GM06990 (cell line): Measurements from ENCODE around the gene CFAP210.

Experiments used
- DNase-seq: peaks from one replicate; pipeline ENCODE4 v3.0.0-alpha.2; 2011; ENCODE audit not compliant: insufficient read length; ENCODE audit errors: extremely low read depth
- H3K27me3 ChIP-seq: replicated peaks from 2 replicates; pipeline ENCODE4 v1.6.0; 2011; ENCODE audit warnings: low read length; ENCODE audit not compliant: control insufficient read depth, insufficient read depth
- H3K36me3 ChIP-seq: 2 replicates; pipeline ENCODE4 v1.5.1; 2011; ENCODE audit warnings: low read length; ENCODE audit not compliant: control insufficient read depth, insufficient read depth
- H3K4me3 ChIP-seq: replicated peaks from 2 replicates; pipeline ENCODE4 v1.5.1; 2011; ENCODE audit warnings: low read depth, mild to moderate bottlenecking, control low read depth, low read length
- TF ChIP-seq, protein P1 (sequence below): IDR thresholded peaks from 2 replicates; pipeline ENCODE4 v1.5.1; 2011; ENCODE audit warnings: low read length, control low read depth, mild to moderate bottlenecking, inconsistent platforms; ENCODE audit not compliant: insufficient read depth, poor library complexity, severe bottlenecking

CFAP210 gene

DNA sequence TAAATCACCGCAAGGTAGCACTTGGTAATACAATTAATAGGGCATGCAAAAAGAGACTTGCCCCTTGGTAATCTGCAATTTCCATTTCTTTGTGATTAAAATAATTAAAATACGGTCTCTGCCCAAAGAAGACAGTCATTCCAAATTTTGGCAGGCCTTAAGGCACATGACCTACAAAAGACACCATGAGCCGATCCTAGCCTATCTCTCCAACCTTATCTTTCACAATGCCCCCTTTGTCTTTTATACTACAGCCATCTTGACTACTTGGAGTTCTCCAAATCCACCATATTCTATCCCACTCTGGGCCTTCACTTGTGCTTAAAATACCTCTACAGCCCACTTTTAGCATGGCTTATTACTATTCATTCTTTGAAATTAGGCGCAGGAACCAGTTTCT, 23.3 kb downstream of the CFAP210 start:
- Histone ChIP-seq H3K4me3 (no peak overlapping the region), H3K36me3 (no peaks in the 10 kb centered on the region), H3K27me3 (no peaks in the 10 kb centered on the region)
- TF ChIP-seq, protein P1, sequence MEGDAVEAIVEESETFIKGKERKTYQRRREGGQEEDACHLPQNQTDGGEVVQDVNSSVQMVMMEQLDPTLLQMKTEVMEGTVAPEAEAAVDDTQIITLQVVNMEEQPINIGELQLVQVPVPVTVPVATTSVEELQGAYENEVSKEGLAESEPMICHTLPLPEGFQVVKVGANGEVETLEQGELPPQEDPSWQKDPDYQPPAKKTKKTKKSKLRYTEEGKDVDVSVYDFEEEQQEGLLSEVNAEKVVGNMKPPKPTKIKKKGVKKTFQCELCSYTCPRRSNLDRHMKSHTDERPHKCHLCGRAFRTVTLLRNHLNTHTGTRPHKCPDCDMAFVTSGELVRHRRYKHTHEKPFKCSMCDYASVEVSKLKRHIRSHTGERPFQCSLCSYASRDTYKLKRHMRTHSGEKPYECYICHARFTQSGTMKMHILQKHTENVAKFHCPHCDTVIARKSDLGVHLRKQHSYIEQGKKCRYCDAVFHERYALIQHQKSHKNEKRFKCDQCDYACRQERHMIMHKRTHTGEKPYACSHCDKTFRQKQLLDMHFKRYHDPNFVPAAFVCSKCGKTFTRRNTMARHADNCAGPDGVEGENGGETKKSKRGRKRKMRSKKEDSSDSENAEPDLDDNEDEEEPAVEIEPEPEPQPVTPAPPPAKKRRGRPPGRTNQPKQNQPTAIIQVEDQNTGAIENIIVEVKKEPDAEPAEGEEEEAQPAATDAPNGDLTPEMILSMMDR = no peak
- DNase-seq = no peak

DNA sequence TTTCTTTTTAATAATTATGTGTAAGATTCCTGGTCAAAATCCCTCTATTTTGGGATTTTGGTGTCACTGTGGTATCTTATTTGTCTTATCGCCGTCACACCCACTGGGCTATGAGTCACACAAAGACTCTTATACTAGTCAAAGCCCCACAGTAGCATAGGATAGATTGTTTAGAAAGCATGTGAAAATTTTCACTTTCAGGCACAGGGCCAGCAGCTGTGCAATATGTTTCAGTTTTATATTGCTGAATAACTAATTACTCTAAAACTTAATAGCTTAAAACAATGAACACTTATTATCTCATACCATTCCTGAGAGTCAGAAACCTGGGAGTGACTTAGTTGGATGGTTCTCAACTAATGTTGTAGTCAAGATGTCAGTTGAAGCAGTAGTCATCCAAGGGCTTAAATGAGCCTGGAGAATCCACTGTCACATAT, 24.0 kb downstream of the CFAP210 start:
- no peaks in the 10 kb centered on the region for H3K27me3 ChIP-seq
- TF ChIP-seq, protein P1 = no peak
- no peaks in the 10 kb centered on the region for H3K36me3 ChIP-seq
- no peak for DNase-seq
- no peak overlapping the region for H3K4me3 ChIP-seq

DNA sequence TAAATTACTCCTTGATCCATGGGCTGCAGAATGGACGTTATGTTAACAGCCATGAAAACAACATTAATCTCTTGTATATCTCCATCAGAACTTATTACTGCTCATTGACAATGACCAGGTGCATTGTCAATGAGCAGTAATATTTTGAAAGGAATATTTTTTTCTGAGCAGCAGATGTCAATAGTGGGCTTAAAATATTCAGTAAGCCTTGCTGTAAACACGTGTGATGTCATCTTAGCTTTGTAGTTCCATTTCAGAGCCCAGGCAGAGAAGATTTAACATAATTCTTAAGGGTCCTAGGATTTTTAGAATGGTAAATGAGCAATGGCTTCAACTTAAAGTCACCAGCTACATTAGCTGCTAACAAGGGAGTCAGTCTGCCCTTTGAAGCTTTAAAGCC, 26.6 kb downstream of the CFAP210 start:
- Histone ChIP-seq H3K27me3 (no peaks in the 10 kb centered on the region), H3K36me3 (no peaks in the 10 kb centered on the region), H3K4me3 (no peak overlapping the region)
- TF ChIP-seq, protein P1 = no peak
- no peak for DNase-seq

DNA sequence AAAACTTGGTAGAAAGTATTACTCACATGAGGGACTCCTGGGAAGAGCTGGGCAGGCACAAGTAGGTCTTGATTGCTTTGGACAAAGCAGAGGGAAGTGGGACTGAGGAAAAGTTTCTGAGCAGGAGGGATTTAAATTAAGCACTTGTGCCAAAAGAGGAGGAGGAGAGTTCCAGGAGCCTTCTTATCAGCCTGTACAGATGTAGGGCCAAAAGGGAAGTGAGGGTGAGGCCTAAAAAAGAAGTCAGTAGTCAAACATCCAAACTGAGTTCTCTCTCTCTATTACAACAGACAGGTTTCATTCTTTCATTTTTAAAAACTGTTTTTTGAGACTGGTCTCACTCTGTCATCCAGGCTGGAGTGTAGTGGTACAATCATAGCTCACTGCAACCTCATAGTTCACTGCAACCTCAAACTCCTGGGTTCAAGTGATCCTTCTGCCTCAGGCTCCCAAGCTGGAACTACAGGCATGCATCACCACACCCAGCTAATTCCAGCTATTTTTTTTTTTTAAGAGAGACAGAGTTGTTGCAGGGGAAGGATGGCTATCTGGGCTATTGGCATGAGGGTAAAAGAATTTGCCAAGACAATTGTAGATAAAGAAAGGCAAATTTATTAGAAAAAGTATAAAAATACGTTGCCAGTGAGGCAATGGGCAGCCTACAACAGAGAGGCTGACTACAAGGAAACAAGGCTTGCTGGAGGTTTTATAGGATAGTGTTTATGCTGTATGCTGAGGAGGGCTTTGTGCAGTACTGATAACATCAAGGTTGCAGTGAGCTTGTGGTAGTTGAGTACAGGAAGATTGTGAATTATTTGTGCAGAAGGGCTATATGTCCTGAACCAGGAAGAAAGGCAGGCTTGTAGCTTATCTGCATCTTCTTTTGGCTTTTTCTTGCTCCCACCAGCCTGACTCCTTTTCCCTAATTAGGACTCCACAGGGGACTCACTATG, 29.0 kb downstream of the CFAP210 start:
- TF ChIP-seq, protein P1 = no peak
- H3K27me3 ChIP-seq = no peaks in the 10 kb centered on the region
- no peaks in the 10 kb centered on the region for H3K36me3 ChIP-seq
- H3K4me3 ChIP-seq = no peak overlapping the region
- DNase-seq = no peak

DNA sequence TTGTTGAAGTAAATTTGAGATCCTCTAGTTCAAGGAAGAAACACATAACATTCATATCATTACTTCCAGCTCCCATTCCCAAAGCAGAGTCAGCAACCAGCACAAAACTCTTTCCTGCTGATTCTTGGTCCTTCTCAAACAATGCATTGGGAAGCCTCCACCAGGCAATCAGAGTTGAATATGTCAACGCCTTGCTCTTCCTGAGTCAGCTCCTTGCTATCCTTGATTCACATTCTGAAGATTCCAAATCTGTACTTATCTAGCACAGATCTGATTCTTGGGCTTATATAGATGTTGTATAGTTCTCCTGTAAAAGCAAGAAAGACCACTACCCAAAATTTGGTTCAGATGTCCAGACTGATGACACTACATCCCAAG, 29.6 kb downstream of the CFAP210 start:
- no peak for DNase-seq
- H3K27me3 ChIP-seq = no peaks in the 10 kb centered on the region
- TF ChIP-seq, protein P1 = no peak

More for the DNA sequence above, 29.6 kb downstream of the CFAP210 start:
- Histone ChIP-seq H3K4me3 (no peak overlapping the region), H3K36me3 (no peaks in the 10 kb centered on the region)
